Nephron progenitor cell (in vitro differentiated cells): ENCODE data around the gene ARHGEF17.

Experiments
- DNase-seq: peaks from one replicate; pipeline ENCODE4 v3.0.0; 2021
- H3K27ac Mint-ChIP-seq: 2 replicates; pipeline ENCODE4 v1.8.0; 2021; ENCODE audit warnings: mild to moderate bottlenecking, moderate library complexity, mixed read lengths
- H3K27me3 Mint-ChIP-seq: 2 replicates; pipeline ENCODE4 v1.8.0; 2021; ENCODE audit warnings: mild to moderate bottlenecking, low read depth, mixed read lengths; ENCODE audit not compliant: poor library complexity
- H3K36me3 Mint-ChIP-seq: 2 replicates; pipeline ENCODE4 v1.8.0; 2021; ENCODE audit warnings: low read depth, mixed read lengths
- H3K4me1 Mint-ChIP-seq: 2 replicates; pipeline ENCODE4 v1.8.0; 2021; ENCODE audit warnings: mixed read lengths
- H3K4me3 Mint-ChIP-seq: 2 replicates; pipeline ENCODE4 v1.8.0; 2021; ENCODE audit warnings: mild to moderate bottlenecking, moderate library complexity, mixed read lengths
- H3K9me3 Mint-ChIP-seq: 2 replicates; pipeline ENCODE4 v1.8.0; 2021; ENCODE audit warnings: mild to moderate bottlenecking, moderate library complexity, mixed read lengths
- CTCF ChIP-seq: fragments of 200-600 bp; sonication (generic); IDR thresholded peaks from 2 replicates; pipeline ENCODE4 v1.5.0; 2021; ENCODE audit warnings: antibody characterized with exemption

The ARHGEF17 gene

GRCh38 chr11:73340164-73340563 lies 32.1 kb downstream of the ARHGEF17 start:
- Mint-ChIP-seq H3K27ac (no peak overlapping the region), H3K27me3 (peaks cover 25% of the 10 kb centered on the region), H3K4me1 (peaks cover 79% of the 10 kb centered on the region), H3K36me3 (peaks cover 14% of the 10 kb centered on the region), H3K4me3 (no peak overlapping the region), H3K9me3 (no peaks in the 10 kb centered on the region)
- DNase-seq, result no peak
- TF ChIP-seq CTCF, result no peak

GRCh38 chr11:73342633-73343032 lies 34.6 kb downstream of the ARHGEF17 start:
- Mint-ChIP-seq H3K4me1 (peaks cover 69% of the 10 kb centered on the region), H3K36me3 (peaks cover 18% of the 10 kb centered on the region), H3K27me3 (peaks cover 26% of the 10 kb centered on the region), H3K4me3 (peak overlapping the region; percentile 79), H3K9me3 (no peaks in the 10 kb centered on the region), H3K27ac (no peak overlapping the region)
- peak; percentile 75 for DNase-seq
- no peak for TF ChIP-seq CTCF

- peaks cover 26% of the 10 kb centered on the region for H3K27me3 Mint-ChIP-seq
- no peaks in the 10 kb centered on the region for H3K9me3 Mint-ChIP-seq
- peaks cover 63% of the 10 kb centered on the region for H3K4me1 Mint-ChIP-seq
- peak overlapping the region; percentile 69 for H3K4me3 Mint-ChIP-seq
- DNase-seq, result peak; percentile 44
- no peak overlapping the region for H3K27ac Mint-ChIP-seq
- TF ChIP-seq CTCF, result no peak
- H3K36me3 Mint-ChIP-seq, result peaks cover 22% of the 10 kb centered on the region
Measured at GRCh38 chr11:73343076-73343873, 35.2 kb downstream of the ARHGEF17 start.

- H3K36me3 Mint-ChIP-seq, result peaks cover 24% of the 10 kb centered on the region
- H3K4me1 Mint-ChIP-seq, result peaks cover 54% of the 10 kb centered on the region
- H3K27me3 Mint-ChIP-seq, result peaks cover 26% of the 10 kb centered on the region
- H3K27ac Mint-ChIP-seq, result no peak overlapping the region
- TF ChIP-seq CTCF, result no peak
- H3K4me3 Mint-ChIP-seq, result peak overlapping the region; percentile 69
- no peaks in the 10 kb centered on the region for H3K9me3 Mint-ChIP-seq
- DNase-seq, result no peak
Measured at GRCh38 chr11:73344191-73344607, 36.1 kb downstream of the ARHGEF17 start.

- Mint-ChIP-seq H3K4me3 (no peak overlapping the region), H3K27me3 (peaks cover 23% of the 10 kb centered on the region)
Measured at GRCh38 chr11:73345481-73346160, 37.5 kb downstream of the ARHGEF17 start.

More at GRCh38 chr11:73345481-73346160, 37.5 kb downstream of the ARHGEF17 start:
- no peak for DNase-seq
- H3K27ac Mint-ChIP-seq, result no peak overlapping the region
- peaks cover 19% of the 10 kb centered on the region for H3K36me3 Mint-ChIP-seq
- H3K4me1 Mint-ChIP-seq, result peaks cover 44% of the 10 kb centered on the region
- TF ChIP-seq CTCF, result no peak
- H3K9me3 Mint-ChIP-seq, result no peaks in the 10 kb centered on the region
